GM23248 (cell line): ENCODE results near the gene NFATC3. TPM values are rescaled to one million over a fixed set of nuclear protein-coding genes. Genes with fewer than 3 reads are reported as not detected.

Experiments used
- DNase-seq: peaks from one replicate; pipeline ENCODE4 v3.0.0-alpha.2; 2015
- H2AFZ ChIP-seq: fragments of 200-600 bp; sonication (generic); 2 replicates; pipeline ENCODE4 v1.6.1; 2016; ENCODE audit warnings: antibody characterized with exemption
- H3F3A ChIP-seq: fragments of 200-600 bp; sonication (generic); 2 replicates; pipeline ENCODE4 v1.6.1; 2016; ENCODE audit warnings: mild to moderate bottlenecking, antibody characterized with exemption, mixed run types; ENCODE audit not compliant: insufficient read depth
- H3K27ac ChIP-seq: fragments of 200-600 bp; sonication (generic); 2 replicates; pipeline ENCODE4 v1.5.1; 2016; ENCODE audit warnings: mild to moderate bottlenecking
- H3K27me3 ChIP-seq: fragments of 200-600 bp; sonication (generic); replicated peaks from 2 replicates; pipeline ENCODE4 v1.6.1; 2016; ENCODE audit warnings: mild to moderate bottlenecking; ENCODE audit not compliant: insufficient read depth
- H3K36me3 ChIP-seq: fragments of 200-600 bp; sonication (generic); 2 replicates; pipeline ENCODE4 v1.6.1; 2016; ENCODE audit warnings: low read depth, mild to moderate bottlenecking
- H3K4me1 ChIP-seq: fragments of 200-600 bp; sonication (generic); 2 replicates; pipeline ENCODE4 v1.6.1; 2016; ENCODE audit warnings: mild to moderate bottlenecking; ENCODE audit not compliant: insufficient read depth
- H3K4me2 ChIP-seq: fragments of 200-600 bp; sonication (generic); one replicate; pipeline ENCODE4 v1.6.1; 2016; ENCODE audit warnings: mild to moderate bottlenecking; ENCODE audit not compliant: unreplicated experiment
- H3K4me3 ChIP-seq: fragments of 200-600 bp; sonication (generic); 2 replicates; pipeline ENCODE4 v1.5.1; 2016; ENCODE audit warnings: mild to moderate bottlenecking
- H3K79me2 ChIP-seq: fragments of 200-600 bp; sonication (generic); 2 replicates; pipeline ENCODE4 v1.6.1; 2016; ENCODE audit warnings: mild to moderate bottlenecking; ENCODE audit not compliant: insufficient read depth
- H3K9ac ChIP-seq: fragments of 200-600 bp; sonication (generic); 2 replicates; pipeline ENCODE4 v1.6.1; 2016; ENCODE audit warnings: mild to moderate bottlenecking
- H3K9me2 ChIP-seq: fragments of 200-600 bp; sonication (generic); 2 replicates; pipeline ENCODE4 v1.6.1; 2016; ENCODE audit warnings: mixed run types, mild to moderate bottlenecking, moderate library complexity; ENCODE audit not compliant: insufficient read depth
- H3K9me3 ChIP-seq: fragments of 200-600 bp; sonication (generic); one replicate; pipeline ENCODE4 v1.6.1; 2017; ENCODE audit warnings: low read depth
- H4K20me1 ChIP-seq: fragments of 200-600 bp; sonication (generic); 2 replicates; pipeline ENCODE4 v1.6.0; 2016; ENCODE audit not compliant: insufficient read depth
- EZH2 ChIP-seq: fragments of 200-600 bp; sonication (generic); IDR thresholded peaks from 2 replicates; pipeline ENCODE4 v1.6.1; 2018; ENCODE audit warnings: antibody characterized with exemption, mild to moderate bottlenecking; ENCODE audit not compliant: insufficient read depth, poor library complexity, severe bottlenecking
- EZH2phosphoT487 ChIP-seq: fragments of 200-600 bp; sonication (generic); IDR thresholded peaks from 2 replicates; pipeline ENCODE4 v1.6.1; 2018; ENCODE audit warnings: antibody characterized with exemption, moderate library complexity, mild to moderate bottlenecking, low read depth; ENCODE audit not compliant: insufficient read depth
- WGBS, 2 experiments: methylation state at CpG; one replicate each; pipeline ENCODE4 v1.1.6; 2015 to 2017; ENCODE audit warnings: low lambda C conversion rate in 2 of 2, low coverage in 1 of 2; ENCODE audit errors: missing lambda C conversion rate in 2 of 2; 5-methylcytosine and 5-hydroxymethylcytosine counted together
- in situ Hi-C: fragments of 300-500 bp; cut with MboI; formaldehyde crosslinking; loops from 2 replicates; pipeline ENCODE4 v1.15.0; 2020
- polyA plus RNA-seq: library from polyadenylated mRNA; unstranded; fragments of >200 nt; fragmentation: Nextera tagmentation; extraction: Ambion mirVana; gene quantifications from 2 replicates; pipeline ENCODE4 v1.2.1, GENCODE V29; 2016
- total RNA-seq: library from RNA; depleted of rRNA; stranded (reverse); fragments of >200 nt; shearing (Covaris generic); gene quantifications from 2 replicates; pipeline ENCODE4 v1.2.3, GENCODE V29; 2014

The NFATC3 gene
- total and polyA plus RNA-seq, 2 experiments from 2014 or later: 10.2 to 14.2 TPM

DNA sequence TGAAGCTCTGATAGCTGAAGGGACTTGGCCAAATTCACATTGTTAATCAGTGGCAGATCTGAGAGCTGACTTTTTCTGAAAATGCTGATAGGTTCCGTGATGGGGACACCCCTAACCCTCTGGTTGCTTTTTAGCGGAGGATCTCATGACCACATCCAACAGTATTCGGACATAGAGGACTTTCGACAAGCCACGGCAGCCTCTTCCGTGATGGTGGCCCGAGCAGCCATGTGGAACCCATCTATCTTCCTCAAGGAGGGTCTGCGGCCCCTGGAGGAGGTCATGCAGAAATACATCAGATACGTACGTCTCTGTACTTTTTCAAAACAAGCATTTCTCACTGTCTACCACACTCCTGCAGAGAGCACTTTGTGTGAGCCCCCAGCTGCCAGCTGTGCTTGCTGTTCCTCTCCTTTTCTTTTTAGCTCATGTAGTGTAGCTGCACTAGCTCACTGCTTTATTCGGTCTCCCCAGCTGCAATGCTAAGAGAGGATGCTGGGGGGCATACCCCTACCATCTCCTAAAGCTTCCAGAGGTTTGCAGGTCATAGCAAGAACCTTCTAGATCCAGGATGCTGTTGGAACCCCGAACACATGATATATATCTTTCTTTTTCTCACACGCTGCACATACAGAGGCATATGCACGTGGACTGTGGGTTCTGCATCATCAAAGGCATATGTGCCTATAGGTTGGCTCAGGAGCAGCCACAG, 14.2 kb upstream of the NFATC3 start:
- 92% methylated on average over 14 of the region's 14 CpGs for WGBS, 2 experiments
- TF ChIP-seq EZH2: no peak
- no peak for TF ChIP-seq EZH2phosphoT487
- Histone ChIP-seq H3F3A (peaks cover 7% of the 10 kb centered on the region; the same call in 1 of the 2 replicates), H3K4me2 (no peak overlapping the region), H3K36me3 (no peaks in the 10 kb centered on the region), H3K27me3 (no peaks in the 10 kb centered on the region), H3K4me1 (peaks cover 5% of the 10 kb centered on the region; the same call in 1 of the 2 replicates), H2AFZ (no peak overlapping the region), H3K27ac (no peak overlapping the region), H3K9ac (no peak overlapping the region), H3K9me3 (no peaks in the 10 kb centered on the region), H3K9me2 (no peaks in the 10 kb centered on the region), H4K20me1 (no peaks in the 10 kb centered on the region), H3K79me2 (no peaks in the 10 kb centered on the region), H3K4me3 (no peak overlapping the region)
- DNase-seq: no peak
- in situ Hi-C loops: no loop called here

GRCh38 chr16:68071518-68071901, 13.7 kb upstream of the NFATC3 start:
- Histone ChIP-seq H3K4me3 (no peak overlapping the region), H3K4me2 (no peak overlapping the region), H3K27me3 (no peaks in the 10 kb centered on the region), H3K79me2 (no peaks in the 10 kb centered on the region), H3K4me1 (peaks cover 5% of the 10 kb centered on the region; the same call in 1 of the 2 replicates), H3K9me3 (no peaks in the 10 kb centered on the region), H4K20me1 (no peaks in the 10 kb centered on the region), H3K9ac (no peak overlapping the region), H3F3A (0 out of 2 replicates have a peak, but pooled peaks cover 1% of the 10 kb centered on the region), H3K9me2 (no peaks in the 10 kb centered on the region), H3K27ac (no peak overlapping the region), H2AFZ (no peak overlapping the region), H3K36me3 (no peaks in the 10 kb centered on the region)
- TF ChIP-seq EZH2 (no peak), EZH2phosphoT487 (no peak)
- no peak for DNase-seq
- 97 to 100% methylated on average over 1 of the region's 1 CpG for WGBS, 2 experiments
- in situ Hi-C loops: no loop called here

DNA sequence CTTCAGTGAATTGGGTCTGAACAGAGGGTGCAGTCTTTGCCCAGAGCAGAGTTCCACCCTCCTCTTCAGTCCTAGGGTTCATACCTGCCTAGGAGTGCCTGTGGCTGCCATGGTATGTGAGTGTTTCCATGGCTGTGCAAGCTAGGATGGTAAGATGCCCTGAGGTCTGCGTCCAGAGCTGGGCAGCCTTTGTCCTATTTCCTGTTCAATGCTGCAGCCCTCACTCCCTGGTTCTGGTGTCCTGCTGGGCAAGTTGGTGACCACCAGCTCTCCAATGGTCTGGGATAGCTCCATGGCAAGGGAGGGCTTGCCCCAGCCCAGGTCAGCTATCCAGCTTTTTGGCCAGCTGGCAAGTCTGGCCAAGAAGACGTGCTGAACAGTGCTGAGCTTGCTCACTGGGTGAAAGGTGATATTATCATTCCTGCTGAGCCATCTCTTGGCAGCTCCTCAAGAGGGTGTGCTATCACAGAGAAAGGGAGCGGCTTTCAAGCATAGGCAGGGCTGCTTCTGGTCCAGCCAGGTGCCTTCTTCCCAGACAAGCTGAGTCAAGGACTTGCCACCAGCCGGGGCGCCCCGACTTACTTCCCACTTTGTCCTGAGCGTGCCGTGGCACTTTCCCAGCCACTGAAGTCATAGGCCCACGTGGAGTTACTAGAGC, 13.0 kb upstream of the NFATC3 start:
- H3K4me1 ChIP-seq: peaks cover 5% of the 10 kb centered on the region; the same call in 1 of the 2 replicates
- H3K27ac ChIP-seq: no peak overlapping the region
- no peak overlapping the region for H3K4me2 ChIP-seq
- no peaks in the 10 kb centered on the region for H3K9me2 ChIP-seq
- WGBS, 2 experiments: 84 to 86% methylated on average over 9 of the region's 9 CpGs
- peak; percentile 84 for DNase-seq
- H3K79me2 ChIP-seq: no peaks in the 10 kb centered on the region
- H3F3A ChIP-seq: no peaks in the 10 kb centered on the region
- H3K27me3 ChIP-seq: no peaks in the 10 kb centered on the region
- in situ Hi-C loops: no loop called here
- H2AFZ ChIP-seq: no peak overlapping the region
- no peaks in the 10 kb centered on the region for H3K36me3 ChIP-seq
- H3K4me3 ChIP-seq: no peak overlapping the region
- no peaks in the 10 kb centered on the region for H4K20me1 ChIP-seq
- no peak overlapping the region for H3K9ac ChIP-seq
- H3K9me3 ChIP-seq: no peaks in the 10 kb centered on the region
- TF ChIP-seq EZH2phosphoT487: no peak
- no peak for TF ChIP-seq EZH2

DNA sequence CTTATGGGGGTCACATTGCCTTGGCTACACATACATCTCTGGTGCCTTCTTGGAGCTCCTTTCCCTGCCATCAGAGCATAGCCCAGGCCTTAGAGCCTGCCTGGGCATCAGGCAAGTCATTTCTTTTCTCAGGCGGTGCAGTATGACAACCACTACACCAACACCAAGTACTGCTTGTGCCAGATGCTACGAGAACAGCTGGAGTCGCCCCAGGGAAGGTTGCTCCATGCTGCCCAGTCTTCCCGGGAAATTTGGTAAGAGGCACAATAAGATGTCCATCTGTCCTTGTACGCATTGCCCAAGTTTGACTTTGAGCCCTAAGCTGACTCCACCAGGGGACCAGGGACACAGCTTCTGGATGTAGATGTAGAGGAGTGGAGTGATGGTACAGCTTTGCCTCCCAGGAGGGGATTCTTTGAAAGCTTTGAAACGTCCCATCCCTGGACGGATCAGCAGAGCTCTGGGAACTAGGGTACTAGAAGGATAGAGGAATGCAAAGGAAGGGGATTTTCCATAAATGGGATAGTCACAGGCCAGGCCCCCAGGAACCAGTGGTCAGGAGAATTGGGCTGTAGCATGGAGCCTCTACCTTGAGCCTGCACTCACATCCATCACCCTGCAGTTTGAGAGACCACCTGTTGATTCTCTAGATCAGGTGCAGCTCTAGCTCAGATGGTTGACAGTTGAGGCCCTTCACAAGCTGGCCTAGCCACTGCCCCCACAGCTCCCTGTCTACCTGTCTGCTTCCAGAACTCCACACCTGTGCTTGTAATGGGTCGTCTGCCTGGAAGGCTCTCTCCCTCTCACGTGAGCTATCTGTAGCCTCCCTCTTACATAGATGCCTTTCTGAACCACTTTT, 11.0 kb upstream of the NFATC3 start:
- no peak overlapping the region for H3K27ac ChIP-seq
- no peak overlapping the region for H3K9ac ChIP-seq
- H3K4me1 ChIP-seq: peaks cover 5% of the 10 kb centered on the region; the same call in 1 of the 2 replicates
- no peak for DNase-seq
- no peaks in the 10 kb centered on the region for H3K9me3 ChIP-seq
- no peaks in the 10 kb centered on the region for H3F3A ChIP-seq
- no peaks in the 10 kb centered on the region for H3K27me3 ChIP-seq
- no peaks in the 10 kb centered on the region for H3K79me2 ChIP-seq
- 93 to 97% methylated on average over 9 of the region's 9 CpGs for WGBS, 2 experiments
- in situ Hi-C loops: no loop called here
- no peaks in the 10 kb centered on the region for H3K9me2 ChIP-seq
- no peak overlapping the region for H2AFZ ChIP-seq
- TF ChIP-seq EZH2phosphoT487 (no peak), EZH2 (no peak)
- no peaks in the 10 kb centered on the region for H3K36me3 ChIP-seq
- no peaks in the 10 kb centered on the region for H4K20me1 ChIP-seq
- no peak overlapping the region for H3K4me3 ChIP-seq
- H3K4me2 ChIP-seq: no peak overlapping the region
